H9 (cell line): Measurements from ENCODE around the gene LIPH. TPM values are rescaled to one million over a fixed set of nuclear protein-coding genes. Genes with fewer than 3 reads are reported as not detected.

Experiments used
- DNase-seq: peaks from one replicate; pipeline ENCODE4 v3.0.0-alpha.2; 2017
- H2AFZ ChIP-seq: one replicate; pipeline ENCODE4 v1.6.1; 2013; ENCODE audit warnings: mild to moderate bottlenecking, low read length, control low read depth, moderate library complexity
- H2AK5ac ChIP-seq: 2 replicates; pipeline ENCODE4 v1.6.1; 2013; ENCODE audit warnings: low read length, control low read depth, mixed read lengths; ENCODE audit not compliant: insufficient read length
- H2BK120ac ChIP-seq: one replicate; pipeline ENCODE4 v1.6.1; 2013; ENCODE audit warnings: low read depth, mild to moderate bottlenecking, low read length, control low read depth, inconsistent platforms; ENCODE audit not compliant: poor library complexity, severe bottlenecking
- H2BK12ac ChIP-seq: 2 replicates; pipeline ENCODE4 v1.6.1; 2013; ENCODE audit warnings: low read length, control low read depth, mixed read lengths, low read depth; ENCODE audit not compliant: insufficient read length
- H2BK15ac ChIP-seq: 2 replicates; pipeline ENCODE4 v1.6.1; 2013; ENCODE audit warnings: low read depth, low read length, control low read depth
- H2BK20ac ChIP-seq: one replicate; pipeline ENCODE4 v1.6.1; 2013; ENCODE audit warnings: low read depth, mild to moderate bottlenecking, low read length, control low read depth, inconsistent platforms; ENCODE audit not compliant: poor library complexity, severe bottlenecking
- H2BK5ac ChIP-seq: 2 replicates; pipeline ENCODE4 v1.6.1; 2013; ENCODE audit warnings: low read length, control low read depth, mixed read lengths; ENCODE audit not compliant: insufficient read length
- H3K14ac ChIP-seq: 2 replicates; pipeline ENCODE4 v1.6.1; 2013; ENCODE audit warnings: low read length, control low read depth; ENCODE audit not compliant: insufficient read depth
- H3K18ac ChIP-seq: 2 replicates; pipeline ENCODE4 v1.6.1; 2013; ENCODE audit warnings: low read depth, mild to moderate bottlenecking, mixed read lengths, low read length, control low read depth; ENCODE audit not compliant: insufficient read length
- H3K23ac ChIP-seq: 2 replicates; pipeline ENCODE4 v1.6.1; 2013; ENCODE audit warnings: low read length, control low read depth, mixed read lengths, low read depth; ENCODE audit not compliant: insufficient read length
- H3K23me2 ChIP-seq: 2 replicates; pipeline ENCODE4 v1.6.1; 2013; ENCODE audit warnings: low read depth, mild to moderate bottlenecking, mixed read lengths, low read length, control low read depth; ENCODE audit not compliant: insufficient read length, poor library complexity, severe bottlenecking
- H3K27ac ChIP-seq: 2 replicates; pipeline ENCODE4 v1.5.1; 2013; ENCODE audit warnings: low read length, control low read depth, mixed read lengths, low read depth; ENCODE audit not compliant: insufficient read length
- H3K27me3 ChIP-seq: 2 replicates; pipeline ENCODE4 v1.6.1; 2013; ENCODE audit warnings: low read length, control low read depth, inconsistent platforms; ENCODE audit not compliant: insufficient read depth
- H3K4ac ChIP-seq: 2 replicates; pipeline ENCODE4 v1.6.1; 2013; ENCODE audit warnings: low read depth, mild to moderate bottlenecking, control low read depth, inconsistent platforms, low read length, moderate library complexity
- H3K4me1 ChIP-seq: 2 replicates; pipeline ENCODE4 v1.6.1; 2013; ENCODE audit warnings: low read length, control low read depth, inconsistent platforms; ENCODE audit not compliant: insufficient read depth
- H3K4me2 ChIP-seq: 2 replicates; pipeline ENCODE4 v1.6.1; 2013; ENCODE audit warnings: low read length, control low read depth, mixed read lengths; ENCODE audit not compliant: insufficient read length, insufficient read depth
- H3K56ac ChIP-seq: 2 replicates; pipeline ENCODE4 v1.6.1; 2013; ENCODE audit warnings: low read depth, mild to moderate bottlenecking, mixed read lengths, low read length, control low read depth; ENCODE audit not compliant: insufficient read length
- H3K79me1 ChIP-seq: 2 replicates; pipeline ENCODE4 v1.6.1; 2013; ENCODE audit warnings: low read depth, mild to moderate bottlenecking, moderate library complexity, low read length, control low read depth, inconsistent platforms; ENCODE audit not compliant: insufficient read depth, poor library complexity, severe bottlenecking
- H3K79me2 ChIP-seq: 2 replicates; pipeline ENCODE4 v1.6.1; 2013; ENCODE audit warnings: low read length, control low read depth, inconsistent platforms; ENCODE audit not compliant: insufficient read depth
- H3K9ac ChIP-seq: 2 replicates; pipeline ENCODE4 v1.6.1; 2013; ENCODE audit warnings: low read length, control low read depth, mixed read lengths; ENCODE audit not compliant: insufficient read length; ENCODE audit errors: extremely low read depth
- H3K9me3 ChIP-seq: one replicate; pipeline ENCODE4 v1.6.1; 2013; ENCODE audit warnings: low read depth, low read length, inconsistent platforms; ENCODE audit not compliant: control insufficient read depth
- H3T11ph ChIP-seq: one replicate; pipeline ENCODE4 v1.6.1; 2013; ENCODE audit warnings: mild to moderate bottlenecking, low read length, control low read depth, inconsistent platforms
- H4K20me1 ChIP-seq: one replicate; pipeline ENCODE4 v1.6.1; 2013; ENCODE audit not compliant: control insufficient read depth, insufficient read length, insufficient read depth
- H4K5ac ChIP-seq: 2 replicates; pipeline ENCODE4 v1.6.1; 2013; ENCODE audit warnings: low read depth, mild to moderate bottlenecking, mixed read lengths, low read length, control low read depth; ENCODE audit not compliant: insufficient read length
- H4K8ac ChIP-seq: replicated peaks from 2 replicates; pipeline ENCODE4 v1.6.1; 2013; ENCODE audit warnings: low read length, control low read depth, mixed read lengths, low read depth; ENCODE audit not compliant: insufficient read length
- H4K91ac ChIP-seq: 2 replicates; pipeline ENCODE4 v1.6.1; 2013; ENCODE audit warnings: low read depth, mild to moderate bottlenecking, moderate library complexity, mixed read lengths, low read length, control low read depth; ENCODE audit not compliant: insufficient read length
- H3K27ac Mint-ChIP-seq, 3 experiments: 2 replicates in 2 of 3; 3 replicates in 1 of 3; pipeline ENCODE4 v1.8.0; 2020 to 2021; ENCODE audit warnings: mixed read lengths in 3 of 3, mild to moderate bottlenecking in 1 of 3, moderate library complexity in 1 of 3
- H3K27me3 Mint-ChIP-seq: 2 replicates; pipeline ENCODE4 v1.8.0; 2021; ENCODE audit warnings: low read depth, mild to moderate bottlenecking, moderate library complexity, mixed read lengths
- H3K36me3 Mint-ChIP-seq, 3 experiments: 2 replicates in 2 of 3; 3 replicates in 1 of 3; pipeline ENCODE4 v1.8.0; 2020 to 2021; ENCODE audit warnings: low read depth in 3 of 3, mixed read lengths in 3 of 3; ENCODE audit not compliant: insufficient read depth in 1 of 3
- H3K4me1 Mint-ChIP-seq, 2 experiments: 2 replicates each; pipeline ENCODE4 v1.8.0; 2020; ENCODE audit warnings: mixed read lengths in 2 of 2
- H3K4me3 Mint-ChIP-seq, 2 experiments: 2 replicates in 1 of 2; 3 replicates in 1 of 2; pipeline ENCODE4 v1.8.0; 2020 to 2021; ENCODE audit warnings: mild to moderate bottlenecking in 2 of 2, mixed read lengths in 2 of 2, moderate library complexity in 1 of 2
- H3K9me3 Mint-ChIP-seq, 2 experiments: 2 replicates in 1 of 2; 3 replicates in 1 of 2; pipeline ENCODE4 v1.8.0; 2020; ENCODE audit warnings: mild to moderate bottlenecking in 2 of 2, mixed read lengths in 2 of 2, moderate library complexity in 1 of 2
- CTCF ChIP-seq: fragments of 200-600 bp; sonication (generic); conservative IDR thresholded peaks from 3 replicates; pipeline ENCODE4 v1.8.0; 2021; ENCODE audit warnings: antibody characterized with exemption, mild to moderate bottlenecking
- WGBS: extraction: QIAGEN DNeasy Blood & Tissue Kit; methylation state at CpG from one replicate; pipeline ENCODE4 v1.1.7; 2013; ENCODE audit warnings: missing lambda C conversion rate, low lambda C conversion rate, mixed read lengths; ENCODE audit not compliant: insufficient read length; ENCODE audit errors: extremely low coverage; 5-methylcytosine and 5-hydroxymethylcytosine counted together
- total RNA-seq: library from RNA; stranded (reverse); gene quantifications from 2 replicates; pipeline ENCODE4 v1.2.1, GENCODE V29; 2021

LIPH gene
- total RNA-seq, 1 experiment from 2014 or later: 0.17 TPM

GRCh38 chr3:185489462-185489861 lies 62.9 kb downstream of the LIPH start:
- no peak overlapping the region for H2BK15ac ChIP-seq
- no peak overlapping the region for H3K56ac ChIP-seq
- H2BK20ac ChIP-seq: no peak overlapping the region
- no peaks in the 10 kb centered on the region for H4K20me1 ChIP-seq
- no peak overlapping the region for H2BK5ac ChIP-seq
- no peak for DNase-seq
- Mint-ChIP-seq H3K9me3 (no peaks in the 10 kb centered on the region), H3K27me3 (no peaks in the 10 kb centered on the region), H3K27ac (no peak overlapping the region), H3K36me3 (peaks cover 7 to 36% (median 18%) of the 10 kb centered on the region in 3 experiments), H3K4me3 (no peak overlapping the region), H3K4me1 (no peaks in the 10 kb centered on the region)
- H3K9ac ChIP-seq: no peak overlapping the region
- no peaks in the 10 kb centered on the region for H3K79me1 ChIP-seq
- H4K8ac ChIP-seq: no peak overlapping the region
- H2BK120ac ChIP-seq: no peak overlapping the region
- no peaks in the 10 kb centered on the region for H3K4me1 ChIP-seq
- H2AK5ac ChIP-seq: no peak overlapping the region
- H3K14ac ChIP-seq: no peak overlapping the region
- no peak overlapping the region for H3K18ac ChIP-seq
- no CpG with 5 or more reads among the region's 3 CpGs for WGBS
- no peaks in the 10 kb centered on the region for H3K9me3 ChIP-seq
- H4K5ac ChIP-seq: no peak overlapping the region
- H3K23me2 ChIP-seq: no peaks in the 10 kb centered on the region
- no peak overlapping the region for H2BK12ac ChIP-seq
- H3K4ac ChIP-seq: no peak overlapping the region
- no peak overlapping the region for H2AFZ ChIP-seq
- TF ChIP-seq CTCF: no peak
- no peak overlapping the region for H3K4me2 ChIP-seq
- no peak overlapping the region for H3T11ph ChIP-seq
- no peak overlapping the region for H4K91ac ChIP-seq
- H3K27ac ChIP-seq: no peak overlapping the region
- H3K79me2 ChIP-seq: no peaks in the 10 kb centered on the region
- H3K27me3 ChIP-seq: no peaks in the 10 kb centered on the region
- no peak overlapping the region for H3K23ac ChIP-seq
